CD4-positive, CD25-positive, alpha-beta regulatory T cell (primary cell): ENCODE data around the gene NELFCD. TPM values are rescaled to one million over a fixed set of nuclear protein-coding genes. Genes with fewer than 3 reads are reported as not detected.

Experiments used
- ATAC-seq, 2 donors: fragments of 150-1000 bp; cut with Tn5 transposase; one replicate each; pipeline ENCODE4 v1.10.0; 2021; ENCODE audit warnings: low read depth in 2 of 2, moderate number of reproducible peaks in 2 of 2, moderate library complexity in 1 of 2
- DNase-seq, 3 donors: peaks; one replicate each; pipeline versions ENCODE4 v3.0.0 to v3.0.0-alpha.2; 2012 to 2022; ENCODE audit warnings: mixed read lengths in 1 of 3
- H3K27ac ChIP-seq: one replicate; pipeline ENCODE4 v1.7.0; 2013; ENCODE audit warnings: mild to moderate bottlenecking, low read length; ENCODE audit not compliant: insufficient read depth, poor library complexity, severe bottlenecking
- H3K27me3 ChIP-seq: one replicate; pipeline ENCODE4 v1.7.0; 2013; ENCODE audit warnings: low read length; ENCODE audit not compliant: control insufficient read depth, insufficient read depth
- H3K36me3 ChIP-seq: one replicate; pipeline ENCODE4 v1.7.0; 2013; ENCODE audit warnings: mild to moderate bottlenecking, low read length, moderate library complexity; ENCODE audit not compliant: control insufficient read depth, insufficient read depth
- H3K4me1 ChIP-seq: 2 replicates; pipeline ENCODE4 v1.7.0; 2013; ENCODE audit warnings: mild to moderate bottlenecking, low read length; ENCODE audit not compliant: insufficient read depth, control insufficient read depth, poor library complexity, severe bottlenecking
- H3K4me3 ChIP-seq: one replicate; pipeline ENCODE4 v1.7.0; 2013; ENCODE audit warnings: low read depth, mild to moderate bottlenecking, low read length, moderate library complexity
- H3K9me3 ChIP-seq, 2 experiments: 1 replicate in 1 of 2; 2 replicates in 1 of 2; pipeline ENCODE4 v1.7.0; 2013; ENCODE audit warnings: low read length in 2 of 2, mild to moderate bottlenecking in 1 of 2, moderate library complexity in 1 of 2; ENCODE audit not compliant: control insufficient read depth in 2 of 2
- H3K27ac Mint-ChIP-seq, 3 donors: one replicate each; pipeline ENCODE4 v1.8.0; 2020 to 2022; ENCODE audit warnings: mild to moderate bottlenecking in 3 of 3, mixed read lengths in 3 of 3, moderate library complexity in 2 of 3
- H3K27me3 Mint-ChIP-seq: one replicate; pipeline ENCODE4 v1.8.0; 2022; ENCODE audit warnings: mild to moderate bottlenecking, mixed read lengths
- H3K36me3 Mint-ChIP-seq: one replicate; pipeline ENCODE4 v1.8.0; 2020; ENCODE audit warnings: mixed read lengths
- H3K4me1 Mint-ChIP-seq, 4 donors: one replicate each; pipeline ENCODE4 v1.8.0; 2020 to 2022; ENCODE audit warnings: mixed read lengths in 4 of 4, mild to moderate bottlenecking in 1 of 4
- H3K4me3 Mint-ChIP-seq, 4 donors: one replicate each; pipeline ENCODE4 v1.8.0; 2020 to 2022; ENCODE audit warnings: mild to moderate bottlenecking in 4 of 4, mixed read lengths in 4 of 4, moderate library complexity in 3 of 4
- H3K9me3 Mint-ChIP-seq, 7 donors: one replicate each; pipeline ENCODE4 v1.8.0; 2020 to 2022; ENCODE audit warnings: mixed read lengths in 7 of 7, mild to moderate bottlenecking in 3 of 7, moderate library complexity in 2 of 7
- polyA plus RNA-seq, 4 donors: library from polyadenylated mRNA; unstranded; fragments of 300-500 nt; fragmentation: Illumina TruSeq; gene quantifications; one replicate each; pipeline ENCODE4 v1.2.3, GENCODE V29; 2021
- total RNA-seq: library from RNA; stranded (reverse); gene quantifications from one replicate; pipeline ENCODE4 v1.2.3, GENCODE V29; 2022

NELFCD gene
- total and polyA plus RNA-seq, 5 donors from 2014 or later: 58.6 to 68.2 (median 60.1) TPM

GRCh38 chr20:59004493-59004762 lies 23.4 kb downstream of the NELFCD start:
- Histone ChIP-seq H3K27me3 (no peaks in the 10 kb centered on the region), H3K9me3 (no peaks in the 10 kb centered on the region), H3K36me3 (peaks cover 4% of the 10 kb centered on the region), H3K4me1 (peaks cover 33% of the 10 kb centered on the region), H3K27ac (peak overlapping the region; percentile 72), H3K4me3 (peak overlapping the region; percentile 62)
- Mint-ChIP-seq H3K4me3 (peak overlapping the region; percentile 82 to 90 (median 86)), H3K36me3 (no peaks in the 10 kb centered on the region), H3K9me3 (peaks cover 0 to 1% (median 0%) of the 10 kb centered on the region in 7 donors), H3K4me1 (peaks cover 0 to 43% (median 30%) of the 10 kb centered on the region in 4 donors), H3K27me3 (no peaks in the 10 kb centered on the region), H3K27ac (peak overlapping the region; percentile 24 to 99 (median 91))
- DNase-seq: peak in 2 of 3 donors; percentile 31 to 52
- no peak for ATAC-seq

GRCh38 chr20:59004763-59005522 lies 23.9 kb downstream of the NELFCD start:
- no peaks in the 10 kb centered on the region for H3K9me3 ChIP-seq
- H3K27me3 ChIP-seq: no peaks in the 10 kb centered on the region
- H3K27ac ChIP-seq: peak overlapping the region; percentile 72
- DNase-seq (peak; percentile 23 to 80 (median 54)), ATAC-seq (peak; percentile 52 to 61)
- H3K9me3 Mint-ChIP-seq: peaks cover 0 to 1% (median 0%) of the 10 kb centered on the region in 7 donors
- peak overlapping the region; percentile 86 to 99 (median 91) for H3K27ac Mint-ChIP-seq
- peak overlapping the region; percentile 82 to 90 (median 86) for H3K4me3 Mint-ChIP-seq
- peaks cover 33% of the 10 kb centered on the region for H3K4me1 ChIP-seq
- no peaks in the 10 kb centered on the region for H3K36me3 Mint-ChIP-seq
- peak overlapping the region; percentile 62 for H3K4me3 ChIP-seq
- H3K4me1 Mint-ChIP-seq: peaks cover 0 to 45% (median 30%) of the 10 kb centered on the region in 4 donors
- H3K36me3 ChIP-seq: peaks cover 4% of the 10 kb centered on the region
- no peaks in the 10 kb centered on the region for H3K27me3 Mint-ChIP-seq

- no peaks in the 10 kb centered on the region for H3K27me3 ChIP-seq
- H3K36me3 ChIP-seq: peaks cover under 1% of the 10 kb centered on the region
- Mint-ChIP-seq H3K27me3 (no peaks in the 10 kb centered on the region), H3K27ac (peak overlapping the region; percentile 66 to 99 (median 91)), H3K9me3 (peaks cover 0 to 1% (median 0%) of the 10 kb centered on the region in 7 donors), H3K36me3 (no peaks in the 10 kb centered on the region), H3K4me3 (peak overlapping the region; percentile 82 to 90 (median 86)), H3K4me1 (peaks cover 0 to 47% (median 30%) of the 10 kb centered on the region in 4 donors)
- no peak for ATAC-seq
- H3K27ac ChIP-seq: peak overlapping the region; percentile 72
- DNase-seq: no peak
- H3K4me3 ChIP-seq: peak overlapping the region; percentile 62
- no peaks in the 10 kb centered on the region for H3K9me3 ChIP-seq
- H3K4me1 ChIP-seq: peaks cover 33% of the 10 kb centered on the region
These were observed 24.6 kb downstream of the NELFCD start for GRCh38 chr20:59005523-59006166.

GRCh38 chr20:59006167-59006863 lies 25.3 kb downstream of the NELFCD start:
- Mint-ChIP-seq H3K4me3 (peak overlapping the region; percentile 82 to 90 (median 86)), H3K27ac (peak overlapping the region in 2 of 3 donors; percentile 91 to 99)
- H3K9me3 ChIP-seq: no peaks in the 10 kb centered on the region

GRCh38 chr20:59006864-59007664 lies 26.0 kb downstream of the NELFCD start, which contains the start of gene CTSZ:
Gene CTSZ (minus strand): TSS chr20:59007254. CDS start chr20:59007128, 126 bp downstream.
- peaks cover 0 to 55% (median 38%) of the 10 kb centered on the region in 4 donors for H3K4me1 Mint-ChIP-seq
- ATAC-seq: peak; percentile 45 to 46

More at GRCh38 chr20:59006167-59006863, 25.3 kb downstream of the NELFCD start:
- DNase-seq (no peak), ATAC-seq (no peak)
- no peaks in the 10 kb centered on the region for H3K27me3 Mint-ChIP-seq
- Histone ChIP-seq H3K4me1 (peaks cover 33% of the 10 kb centered on the region), H3K27me3 (no peaks in the 10 kb centered on the region), H3K27ac (peak overlapping the region; percentile 72), H3K36me3 (no peaks in the 10 kb centered on the region), H3K4me3 (peak overlapping the region; percentile 62)
- H3K9me3 Mint-ChIP-seq: peaks cover 0 to 1% (median 0%) of the 10 kb centered on the region in 7 donors
- H3K36me3 Mint-ChIP-seq: no peaks in the 10 kb centered on the region
- H3K4me1 Mint-ChIP-seq: peaks cover 0 to 50% (median 32%) of the 10 kb centered on the region in 4 donors

GRCh38 chr20:59007665-59008511 lies 26.8 kb downstream of the NELFCD start:
- Mint-ChIP-seq H3K36me3 (no peaks in the 10 kb centered on the region), H3K4me3 (peak overlapping the region; percentile 61 to 85 (median 76)), H3K27me3 (peaks cover 4% of the 10 kb centered on the region), H3K9me3 (peaks cover 0 to 1% (median 0%) of the 10 kb centered on the region in 7 donors), H3K4me1 (peaks cover 4 to 51% (median 39%) of the 10 kb centered on the region in 4 donors), H3K27ac (peak overlapping the region in 2 of 3 donors; percentile 59 to 86)
- ATAC-seq: no peak
- no peak for DNase-seq
- H3K27me3 ChIP-seq: no peaks in the 10 kb centered on the region
- no peak overlapping the region for H3K27ac ChIP-seq
- peaks cover 33% of the 10 kb centered on the region for H3K4me1 ChIP-seq
- H3K4me3 ChIP-seq: no peak overlapping the region
- no peaks in the 10 kb centered on the region for H3K9me3 ChIP-seq
- no peaks in the 10 kb centered on the region for H3K36me3 ChIP-seq

More at GRCh38 chr20:59006864-59007664, 26.0 kb downstream of the NELFCD start, which contains the start of gene CTSZ:
- H3K36me3 Mint-ChIP-seq: no peaks in the 10 kb centered on the region
- no peaks in the 10 kb centered on the region for H3K27me3 Mint-ChIP-seq
- Histone ChIP-seq H3K4me1 (peaks cover 33% of the 10 kb centered on the region), H3K36me3 (no peaks in the 10 kb centered on the region), H3K27me3 (no peaks in the 10 kb centered on the region), H3K27ac (peak within 1 kb of the TSS; percentile 72), H3K9me3 (no peaks in the 10 kb centered on the region), H3K4me3 (peak within 1 kb of the TSS; percentile 62)
- peak within 1 kb of the TSS in 2 of 3 donors; percentile 86 to 99 for H3K27ac Mint-ChIP-seq
- H3K9me3 Mint-ChIP-seq: peaks cover 0 to 1% (median 0%) of the 10 kb centered on the region in 7 donors
- H3K4me3 Mint-ChIP-seq: peak within 1 kb of the TSS; percentile 82 to 90 (median 86)
- peak; percentile 32 to 60 (median 44) for DNase-seq
